AG09309 (cell line): ENCODE measurements around the gene CDK10.

Experiments
- DNase-seq: peaks from one replicate; pipeline ENCODE4 v3.0.0-alpha.2; 2010; ENCODE audit warnings: low read depth
- H3K4me3 ChIP-seq: 2 replicates; pipeline ENCODE4 v1.5.1; 2011; ENCODE audit warnings: mild to moderate bottlenecking, low read depth, low read length, moderate library complexity; ENCODE audit not compliant: control insufficient read depth
- CTCF ChIP-seq: IDR thresholded peaks from 2 replicates; pipeline ENCODE4 v1.5.1; 2011; ENCODE audit warnings: mild to moderate bottlenecking, low read depth, low read length, inconsistent platforms; ENCODE audit not compliant: insufficient read depth, control insufficient read depth; ENCODE audit errors: missing control alignments

Gene CDK10

GRCh38 chr16:89730610-89731234 is 44.2 kb downstream of the CDK10 start:
- TF ChIP-seq CTCF = no peak
- DNase-seq = no peak
- H3K4me3 ChIP-seq = no peak overlapping the region

GRCh38 chr16:89732142-89732917 is 45.8 kb downstream of the CDK10 start:
- no peak for DNase-seq
- no peak overlapping the region for H3K4me3 ChIP-seq
- no peak for TF ChIP-seq CTCF

GRCh38 chr16:89732918-89733242 is 46.4 kb downstream of the CDK10 start:
- H3K4me3 ChIP-seq = no peak overlapping the region
- no peak for TF ChIP-seq CTCF
- DNase-seq = no peak

- no peak for TF ChIP-seq CTCF
- H3K4me3 ChIP-seq = no peak overlapping the region
- no peak for DNase-seq
Observed at GRCh38 chr16:89733322-89733721, 46.8 kb downstream of the CDK10 start.

- no peak for TF ChIP-seq CTCF
- DNase-seq = no peak
- H3K4me3 ChIP-seq = no peak overlapping the region
Observed at GRCh38 chr16:89733792-89734191, 47.3 kb downstream of the CDK10 start.

GRCh38 chr16:89736554-89736953 is 50.1 kb downstream of the CDK10 start:
- no peak overlapping the region for H3K4me3 ChIP-seq
- no peak for TF ChIP-seq CTCF
- DNase-seq = no peak
